HG03025 (cell line): ENCODE results near the gene PPP2R2B.

Source experiments
- ATAC-seq: cut with Tn5 transposase; IDR thresholded peaks from one replicate; pipeline ENCODE4 v1.9.1; 2021; ENCODE audit warnings: mild to moderate bottlenecking, moderate library complexity; ENCODE audit not compliant: unreplicated experiment, low FRiP score

The PPP2R2B gene

DNA sequence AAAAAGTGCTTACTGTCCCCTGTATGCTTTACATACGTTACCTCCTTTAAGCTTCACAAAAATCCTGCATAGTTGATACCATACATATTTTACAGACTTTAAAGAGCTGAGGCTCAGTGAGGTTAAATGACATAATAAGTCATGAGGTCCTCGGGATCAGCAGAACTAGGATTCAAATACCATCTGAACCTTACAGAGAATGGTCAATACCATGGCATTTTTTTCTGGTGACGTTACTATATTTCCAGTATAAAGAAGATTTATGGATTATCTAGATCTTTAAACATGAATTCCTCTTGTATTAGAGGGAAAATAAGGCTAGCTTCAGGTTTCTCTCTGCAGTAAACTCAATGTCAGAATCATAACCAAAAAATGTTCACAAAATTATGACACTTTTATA is 208.9 kb downstream of the PPP2R2B start:
- ATAC-seq = no peak

DNA sequence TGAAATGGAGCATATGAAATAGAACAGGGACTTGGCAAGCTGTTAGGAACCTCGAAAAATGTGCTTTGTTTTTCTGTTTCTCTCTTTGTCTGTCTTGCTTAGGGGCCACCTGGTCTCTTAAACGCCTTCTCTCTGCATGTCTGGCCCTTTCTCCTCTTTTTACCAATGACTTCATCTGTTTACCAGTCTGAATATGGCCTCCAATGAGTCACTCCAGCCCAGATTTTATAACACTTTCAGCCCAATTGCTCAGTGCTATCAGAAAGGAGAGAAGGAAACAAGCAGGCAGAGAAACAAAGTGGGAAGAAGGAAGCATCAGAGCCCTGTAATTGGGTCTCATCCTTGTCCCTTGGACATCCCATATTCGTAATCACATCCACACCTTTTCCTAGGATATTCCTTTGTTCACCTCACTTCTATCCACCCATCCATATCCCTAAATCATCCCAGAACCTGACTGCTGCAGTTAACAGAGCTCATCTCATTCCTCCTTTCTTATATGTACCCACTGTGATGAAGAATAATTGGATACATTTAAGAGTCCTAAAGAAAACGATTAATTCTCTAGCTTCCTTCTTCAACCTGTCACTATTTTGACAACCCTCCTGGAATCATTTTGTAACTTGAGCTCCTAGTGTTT is 210.8 kb downstream of the PPP2R2B start:
- no peak for ATAC-seq

GRCh38 chr5:146662229-146662628 is 216.3 kb downstream of the PPP2R2B start:
- ATAC-seq = no peak

GRCh38 chr5:146660376-146660960 is 218.1 kb downstream of the PPP2R2B start:
- ATAC-seq = no peak

DNA sequence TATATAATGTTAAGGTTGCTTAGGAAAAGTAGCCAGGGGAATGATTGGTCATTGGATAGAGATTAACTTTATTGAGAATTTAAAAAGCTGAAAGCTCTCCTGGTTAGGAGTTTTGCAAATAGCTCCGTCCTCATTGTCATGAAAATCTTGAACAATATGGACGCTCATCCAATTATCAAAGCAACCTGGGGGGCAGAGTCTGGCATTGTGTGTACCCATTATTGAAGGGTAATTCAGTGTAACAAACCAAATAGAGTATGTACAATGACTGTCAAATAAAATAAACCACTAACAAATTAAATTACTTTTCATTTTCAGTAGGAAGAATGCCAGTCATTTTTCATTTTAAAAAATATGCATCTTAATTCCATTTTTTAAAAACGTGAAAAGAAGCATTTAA is 218.6 kb downstream of the PPP2R2B start:
- ATAC-seq = no peak

- no peak for ATAC-seq
Measured at GRCh38 chr5:146656703-146657102, 221.9 kb downstream of the PPP2R2B start.

- no peak for ATAC-seq
Measured at GRCh38 chr5:146653560-146653959, 225.0 kb downstream of the PPP2R2B start.

DNA sequence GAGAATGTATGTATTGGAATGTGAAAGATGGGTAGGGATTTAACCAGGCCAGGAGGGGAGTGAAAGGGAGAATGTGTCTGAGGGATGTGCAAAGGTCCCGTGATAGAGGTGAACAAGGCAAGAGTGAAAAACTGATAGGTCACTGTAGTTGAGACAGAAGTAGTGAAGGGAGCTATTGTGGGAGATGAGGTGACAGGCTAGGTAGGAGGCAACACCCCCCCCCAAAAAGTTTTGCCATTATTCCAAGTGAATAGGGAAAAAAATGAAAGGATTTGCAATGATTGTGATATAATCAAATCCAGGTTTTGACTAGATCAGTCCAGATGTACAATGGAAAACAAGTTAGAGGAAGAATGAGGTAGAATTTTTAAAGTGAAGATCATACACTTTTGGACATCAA is 226.0 kb downstream of the PPP2R2B start:
- no peak for ATAC-seq

- ATAC-seq = no peak
Measured at GRCh38 chr5:146647656-146648199, 230.8 kb downstream of the PPP2R2B start.

GRCh38 chr5:146646441-146646840 is 232.1 kb downstream of the PPP2R2B start:
- ATAC-seq = no peak

DNA sequence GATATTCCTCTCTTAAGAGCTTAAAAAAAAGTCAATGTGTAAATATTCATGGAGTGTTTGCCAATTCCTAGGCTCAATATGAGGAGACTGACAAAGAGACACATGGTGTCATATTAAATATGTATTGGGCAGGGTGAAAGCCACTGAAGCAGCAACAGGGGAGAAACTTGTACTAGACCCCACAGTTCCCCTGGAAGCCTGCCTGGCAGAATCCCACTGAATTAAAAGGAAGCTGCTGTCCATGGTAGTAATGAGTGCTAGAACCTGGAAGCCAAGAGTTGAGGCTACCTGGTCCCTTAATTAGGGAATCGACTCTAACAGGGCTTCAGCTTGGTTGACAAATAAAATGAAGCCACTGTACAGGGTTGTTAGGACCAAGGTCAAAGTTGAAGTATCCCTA is 233.2 kb downstream of the PPP2R2B start:
- no peak for ATAC-seq

DNA sequence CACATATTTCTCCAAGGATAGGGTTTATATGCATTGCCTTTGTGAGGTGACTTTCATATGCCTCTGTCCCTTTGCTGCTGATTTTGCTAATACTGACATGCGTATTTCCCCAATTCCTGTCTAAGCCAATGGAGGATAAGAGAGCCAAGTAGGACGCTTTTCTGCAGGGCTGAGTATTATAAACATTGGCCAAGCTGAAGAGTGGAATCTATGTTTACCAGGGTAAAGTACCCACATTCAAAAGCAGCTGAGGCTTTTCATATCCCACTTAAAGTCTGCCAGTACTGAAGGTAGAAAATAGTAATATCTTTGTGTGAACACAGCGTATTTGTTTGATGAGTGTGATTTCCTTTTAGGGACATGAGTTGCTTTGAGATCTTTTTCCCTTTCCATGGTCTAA is 233.7 kb downstream of the PPP2R2B start:
- ATAC-seq = no peak

- no peak for ATAC-seq
Measured at GRCh38 chr5:146643776-146644175, 234.8 kb downstream of the PPP2R2B start.

DNA sequence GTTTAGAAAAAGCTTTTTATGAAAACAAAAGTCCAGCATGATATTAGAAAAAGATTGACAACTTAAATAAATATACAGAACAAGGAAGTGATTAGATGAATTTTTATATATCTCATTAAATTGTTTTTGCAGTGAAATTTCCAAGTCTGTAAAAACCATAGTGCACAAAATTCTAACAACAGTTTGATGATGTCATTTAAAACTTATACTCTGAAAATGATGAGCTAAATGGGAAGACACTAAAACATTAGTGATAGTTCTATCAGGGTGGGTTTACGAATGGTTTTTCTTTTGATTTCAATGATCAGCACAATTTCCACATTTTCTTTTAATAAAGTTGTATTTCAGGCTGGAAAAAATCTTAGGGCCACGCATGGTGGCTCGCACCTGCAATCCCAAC is 236.1 kb downstream of the PPP2R2B start:
- ATAC-seq = no peak

- ATAC-seq = no peak
Measured at GRCh38 chr5:146641941-146642340, 236.6 kb downstream of the PPP2R2B start.

- ATAC-seq = no peak
Measured at GRCh38 chr5:146640285-146640896, 238.2 kb downstream of the PPP2R2B start.

GRCh38 chr5:146635443-146635842 is 243.1 kb downstream of the PPP2R2B start:
- no peak for ATAC-seq

GRCh38 chr5:146633323-146633764 is 245.2 kb downstream of the PPP2R2B start:
- no peak for ATAC-seq

GRCh38 chr5:146632620-146633322 is 245.8 kb downstream of the PPP2R2B start:
- no peak for ATAC-seq

GRCh38 chr5:146630472-146630871 is 248.1 kb downstream of the PPP2R2B start:
- ATAC-seq = no peak

DNA sequence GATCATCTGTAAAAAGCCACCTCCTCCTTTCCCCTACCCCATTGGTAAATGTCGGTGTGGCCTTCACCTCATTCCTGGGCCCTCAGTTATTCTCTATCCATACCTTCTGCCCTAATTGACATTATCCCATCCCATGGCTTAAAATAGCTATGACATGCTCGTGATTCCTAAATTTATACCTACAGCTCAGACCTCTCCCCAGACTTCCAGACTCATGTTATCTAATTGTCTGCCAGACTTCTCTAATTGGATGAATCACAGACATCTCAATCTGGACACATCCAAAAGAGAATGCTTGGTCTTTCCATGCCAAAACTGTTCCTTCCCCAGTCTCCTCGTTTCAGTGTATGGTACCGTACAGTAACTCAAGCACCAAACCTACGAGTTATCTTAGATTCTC is 249.6 kb downstream of the PPP2R2B start:
- no peak for ATAC-seq
